Measurements from ENCODE around the gene MIAT.

The MIAT gene

GRCh38 chr22:26690654-26691376, 33.4 kb downstream of the MIAT start:
- TF ChIP-seq CTCF (IDR thresholded peaks at IDR 0.05; ENCODE audit: borderline replicate concordance, control extremely low read depth, extremely low read depth, insufficient read depth, missing control alignments), result no peak
- DNase-seq (ENCODE audit: low spot score), result no peak
- in situ Hi-C loops (cut with MboI; ENCODE audit: low sequenced_read_pairs, unreplicated experiment), result no loop called here

GRCh38 chr22:26691377-26691716, 34.0 kb downstream of the MIAT start:
- no peak for DNase-seq (ENCODE audit: low spot score)
- TF ChIP-seq CTCF (IDR thresholded peaks at IDR 0.05; ENCODE audit: borderline replicate concordance, control extremely low read depth, extremely low read depth, insufficient read depth, missing control alignments), result no peak
- in situ Hi-C loops (cut with MboI; ENCODE audit: low sequenced_read_pairs, unreplicated experiment), result no loop called here

- no peak for TF ChIP-seq CTCF (IDR thresholded peaks at IDR 0.05; ENCODE audit: borderline replicate concordance, control extremely low read depth, extremely low read depth, insufficient read depth, missing control alignments)
- in situ Hi-C loops (cut with MboI; ENCODE audit: low sequenced_read_pairs, unreplicated experiment), result no loop called here
- no peak for DNase-seq (ENCODE audit: low spot score)
Measured at GRCh38 chr22:26692215-26692614, 34.8 kb downstream of the MIAT start.

GRCh38 chr22:26697151-26697550, 39.8 kb downstream of the MIAT start:
- DNase-seq (ENCODE audit: low spot score), result no peak
- TF ChIP-seq CTCF (IDR thresholded peaks at IDR 0.05; ENCODE audit: borderline replicate concordance, control extremely low read depth, extremely low read depth, insufficient read depth, missing control alignments), result no peak
- in situ Hi-C loops (cut with MboI; ENCODE audit: low sequenced_read_pairs, unreplicated experiment), result no loop called here

GRCh38 chr22:26700462-26700861, 43.1 kb downstream of the MIAT start:
- DNase-seq (ENCODE audit: low spot score), result no peak
- no peak for TF ChIP-seq CTCF (IDR thresholded peaks at IDR 0.05; ENCODE audit: borderline replicate concordance, control extremely low read depth, extremely low read depth, insufficient read depth, missing control alignments)
- in situ Hi-C loops (cut with MboI; ENCODE audit: low sequenced_read_pairs, unreplicated experiment), result no loop called here

- no peak for TF ChIP-seq CTCF (IDR thresholded peaks at IDR 0.05; ENCODE audit: borderline replicate concordance, control extremely low read depth, extremely low read depth, insufficient read depth, missing control alignments)
- in situ Hi-C loops (cut with MboI; ENCODE audit: low sequenced_read_pairs, unreplicated experiment), result no loop called here
- DNase-seq (ENCODE audit: low spot score), result no peak
Measured at GRCh38 chr22:26700886-26701285, 43.5 kb downstream of the MIAT start.

Data from GM13976 (cell line).